NT2/D1 (cell line): Measurements from ENCODE around the gene DCTD.

Experiments
- YY1 ChIP-seq: IDR thresholded peaks from 2 replicates; pipeline ENCODE4 v1.6.1; 2011; ENCODE audit not compliant: insufficient read length, insufficient read depth
- ZNF274 ChIP-seq: IDR thresholded peaks from 2 replicates; pipeline ENCODE4 v1.6.1; 2011; ENCODE audit warnings: mild to moderate bottlenecking, low read depth, low read length

GRCh38 chr4:182960228-182960627 lies 43.0 kb upstream of the DCTD start:
- TF ChIP-seq ZNF274 (no peak), YY1 (no peak)
